Left lung (tissue), 10 donors: Measurements from ENCODE around the gene GRM7. TPM values are rescaled to one million over a fixed set of nuclear protein-coding genes. Genes with fewer than 3 reads are reported as not detected.

Experiments
- ATAC-seq: fragments of 200-7000 bp; cut with Tn5 transposase; one replicate; pipeline ENCODE4 v1.9.1; 2020; ENCODE audit warnings: moderate library complexity
- DNase-seq, 4 donors: peaks; one replicate each; pipeline ENCODE4 v3.0.0-alpha.2; 2013 to 2020
- H3K27ac ChIP-seq, 2 donors: fragments of 200-600 bp; sonication (generic) in 1 of 2; one replicate each; pipeline versions ENCODE4 v1.5.0 to v1.8.0; 2020 to 2021
- H3K27me3 ChIP-seq, 2 donors: fragments of 200-600 bp; sonication (generic) in 1 of 2; one replicate each; pipeline versions ENCODE4 v1.5.0 to v1.8.0; 2020 to 2021
- H3K36me3 ChIP-seq, 2 donors: fragments of 200-600 bp; sonication (generic) in 1 of 2; one replicate each; pipeline versions ENCODE4 v1.5.0 to v1.8.0; 2020 to 2021
- H3K4me1 ChIP-seq, 2 donors: fragments of 200-600 bp; one replicate each; pipeline ENCODE4 v1.8.0; 2021
- H3K4me3 ChIP-seq, 2 donors: fragments of 200-600 bp; sonication (generic) in 1 of 2; one replicate each; pipeline versions ENCODE4 v1.5.0 to v1.8.0; 2020 to 2021; ENCODE audit warnings: mild to moderate bottlenecking in 1 of 2
- H3K9me3 ChIP-seq, 2 donors: fragments of 200-600 bp; sonication (generic) in 1 of 2; one replicate each; pipeline versions ENCODE4 v1.5.0 to v1.8.0; 2020 to 2021
- CTCF ChIP-seq, 2 donors: fragments of 200-600 bp; sonication (generic) in 1 of 2; IDR thresholded peaks; one replicate each; pipeline versions ENCODE4 v1.5.0 to v1.8.0; 2021; ENCODE audit warnings: antibody characterized with exemption in 2 of 2
- intact Hi-C, 2 donors: fragments of 100-400 bp; cut with DNase I; formaldehyde crosslinking; loops; one replicate each; pipeline versions ENCODE4 v1.11.2 to v1.14.2; 2022
- polyA plus RNA-seq, 6 donors: library from polyadenylated mRNA; unstranded; fragments of 120-200 nt; gene quantifications; one replicate each; pipeline ENCODE4 v1.2.1, GENCODE V29; 2013; ENCODE audit not compliant: insufficient read length in 6 of 6
- total RNA-seq, 2 donors: library from RNA; stranded (reverse); fragmentation: NEBNext Ultra II Directional; extraction: Animal tissue kit (Norgen Biotek cat#: 25700); gene quantifications; one replicate each; pipeline ENCODE4 v1.2.1, GENCODE V29; 2021
- donor health status: DM: no; HTN: yes; CAD: no.
- donor health status: DM: no; HTN: no; CAD: no.

Gene GRM7
- total and polyA plus RNA-seq, 8 donors = 0.04 to 0.72 (median 0.27) TPM

DNA sequence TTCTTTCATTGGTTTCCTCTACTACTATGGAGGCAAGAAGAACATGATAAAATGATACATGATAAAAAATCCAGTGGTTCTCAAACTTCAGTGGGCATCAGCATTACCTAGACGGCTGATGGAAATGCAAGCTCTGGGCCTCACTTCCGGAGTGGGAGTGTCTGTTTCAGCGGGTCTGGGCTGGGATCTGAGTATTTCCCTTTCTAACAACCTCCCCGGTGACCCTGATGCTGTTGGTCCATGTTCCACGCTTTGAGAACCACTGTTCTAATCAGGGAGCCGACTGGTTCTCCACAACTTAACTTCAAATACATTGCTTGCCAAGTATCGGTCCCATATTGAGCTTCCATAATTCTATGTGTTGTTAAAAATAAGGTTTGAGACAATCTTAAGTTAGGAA lies 928.4 kb downstream of the GRM7 start:
- DNase-seq (no peak), ATAC-seq (no peak)
- H3K4me3 ChIP-seq = no peak overlapping the region
- H3K4me1 ChIP-seq = no peaks in the 10 kb centered on the region
- H3K27ac ChIP-seq = no peak overlapping the region
- H3K36me3 ChIP-seq = no peaks in the 10 kb centered on the region
- no peak for TF ChIP-seq CTCF (IDR thresholded peaks at IDR 0.05)
- intact Hi-C loops = no loop called here
- no peaks in the 10 kb centered on the region for H3K9me3 ChIP-seq
- H3K27me3 ChIP-seq = no peaks in the 10 kb centered on the region

GRCh38 chr3:7790141-7790540 lies 929.2 kb downstream of the GRM7 start:
- H3K4me3 ChIP-seq = no peak overlapping the region
- intact Hi-C loops = no loop called here
- no peak for TF ChIP-seq CTCF (IDR thresholded peaks at IDR 0.05)
- ATAC-seq (no peak), DNase-seq (no peak)
- H3K27ac ChIP-seq = no peak overlapping the region
- H3K9me3 ChIP-seq = no peaks in the 10 kb centered on the region
- no peaks in the 10 kb centered on the region for H3K36me3 ChIP-seq
- no peaks in the 10 kb centered on the region for H3K4me1 ChIP-seq
- H3K27me3 ChIP-seq = no peaks in the 10 kb centered on the region
